MG63 (cell line): ENCODE measurements around the gene TPRG1. TPM values are rescaled to one million over a fixed set of nuclear protein-coding genes. Genes with fewer than 3 reads are reported as not detected.
"Not testable (repeated sequence)": the region's sequence is repeated elsewhere in the genome, so short reads cannot be mapped to it uniquely, and the experiment has no call there.

Source experiments
- DNase-seq: peaks from one replicate; pipeline ENCODE4 v3.0.0-alpha.2; 2020
- H3K27me3 ChIP-seq: fragments of 250-450 bp; sonication (Bioruptor Pico); 2 replicates; pipeline ENCODE4 v1.5.1; 2020; ENCODE audit warnings: mild to moderate bottlenecking, moderate library complexity
- H3K36me3 ChIP-seq: fragments of 250-450 bp; sonication (Bioruptor Pico); 2 replicates; pipeline ENCODE4 v1.5.1; 2020; ENCODE audit warnings: mild to moderate bottlenecking, moderate library complexity
- H3K4me3 ChIP-seq: fragments of 250-450 bp; sonication (Bioruptor Pico); 2 replicates; pipeline ENCODE4 v1.5.1; 2020; ENCODE audit warnings: mild to moderate bottlenecking, moderate library complexity
- H3K9me3 ChIP-seq: fragments of 250-450 bp; sonication (Bioruptor Pico); 2 replicates; pipeline ENCODE4 v1.5.1; 2020; ENCODE audit warnings: mild to moderate bottlenecking, moderate library complexity
- total RNA-seq: library from RNA; depleted of rRNA; stranded (reverse); fragments of >200 nt; shearing (Covaris generic); gene quantifications from 2 replicates; pipeline ENCODE4 v1.2.3, GENCODE V29; 2014; ENCODE audit warnings: low replicate concordance

The TPRG1 gene
- total RNA-seq, 1 experiment from 2014 or later, result 0.16 TPM

- H3K36me3 ChIP-seq, result no peaks in the 10 kb centered on the region
- no peaks in the 10 kb centered on the region for H3K9me3 ChIP-seq
- H3K27me3 ChIP-seq, result no peaks in the 10 kb centered on the region
- DNase-seq, result no peak
- H3K4me3 ChIP-seq, result no peak overlapping the region
Observed at GRCh38 chr3:189309400-189309975, 137.7 kb downstream of the TPRG1 start.

- no peaks in the 10 kb centered on the region for H3K9me3 ChIP-seq
- DNase-seq, result no peak
Observed at GRCh38 chr3:189311521-189311920, 139.8 kb downstream of the TPRG1 start.

GRCh38 chr3:189312866-189313265, 141.1 kb downstream of the TPRG1 start:
- no peaks in the 10 kb centered on the region for H3K9me3 ChIP-seq
- no peak overlapping the region for H3K4me3 ChIP-seq

More at GRCh38 chr3:189311521-189311920, 139.8 kb downstream of the TPRG1 start:
- H3K4me3 ChIP-seq, result no peak overlapping the region
- no peaks in the 10 kb centered on the region for H3K36me3 ChIP-seq
- no peaks in the 10 kb centered on the region for H3K27me3 ChIP-seq

GRCh38 chr3:189316296-189317019, 144.7 kb downstream of the TPRG1 start:
- no peaks in the 10 kb centered on the region for H3K9me3 ChIP-seq
- DNase-seq, result no peak
- no peak overlapping the region for H3K4me3 ChIP-seq
- H3K36me3 ChIP-seq, result no peaks in the 10 kb centered on the region
- H3K27me3 ChIP-seq, result no peaks in the 10 kb centered on the region

More at GRCh38 chr3:189312866-189313265, 141.1 kb downstream of the TPRG1 start:
- Histone ChIP-seq H3K27me3 (no peaks in the 10 kb centered on the region), H3K36me3 (no peaks in the 10 kb centered on the region)
- no peak for DNase-seq

- no peak overlapping the region for H3K4me3 ChIP-seq
- H3K9me3 ChIP-seq, result no peaks in the 10 kb centered on the region
- no peaks in the 10 kb centered on the region for H3K36me3 ChIP-seq
- DNase-seq, result no peak
- H3K27me3 ChIP-seq, result no peaks in the 10 kb centered on the region
Observed at GRCh38 chr3:189317911-189318310, 146.1 kb downstream of the TPRG1 start.

- H3K36me3 ChIP-seq, result no peaks in the 10 kb centered on the region
- H3K27me3 ChIP-seq, result no peaks in the 10 kb centered on the region
- no peaks in the 10 kb centered on the region for H3K9me3 ChIP-seq
- no peak for DNase-seq
- H3K4me3 ChIP-seq, result no peak overlapping the region
Observed at GRCh38 chr3:189320511-189320910, 148.7 kb downstream of the TPRG1 start.

- Histone ChIP-seq H3K4me3 (no peak overlapping the region), H3K27me3 (no peaks in the 10 kb centered on the region), H3K36me3 (no peaks in the 10 kb centered on the region), H3K9me3 (no peaks in the 10 kb centered on the region)
- no peak for DNase-seq
Observed at GRCh38 chr3:189322339-189322738, 150.6 kb downstream of the TPRG1 start.

- peak; percentile 75 for DNase-seq
- no peak overlapping the region for H3K4me3 ChIP-seq
- no peaks in the 10 kb centered on the region for H3K36me3 ChIP-seq
- no peaks in the 10 kb centered on the region for H3K9me3 ChIP-seq
- H3K27me3 ChIP-seq, result no peaks in the 10 kb centered on the region
Observed at GRCh38 chr3:189324538-189325138, 152.9 kb downstream of the TPRG1 start.

GRCh38 chr3:189325454-189325853, 153.7 kb downstream of the TPRG1 start:
- H3K36me3 ChIP-seq, result no peaks in the 10 kb centered on the region
- DNase-seq, result no peak
- H3K9me3 ChIP-seq, result no peaks in the 10 kb centered on the region
- no peak overlapping the region for H3K4me3 ChIP-seq
- H3K27me3 ChIP-seq, result no peaks in the 10 kb centered on the region

- not testable (repeated sequence) for DNase-seq, H3K27me3 ChIP-seq, H3K9me3 ChIP-seq, H3K4me3 ChIP-seq, H3K36me3 ChIP-seq
Observed at GRCh38 chr3:189329630-189330029, 157.9 kb downstream of the TPRG1 start.

- Histone ChIP-seq H3K36me3 (no peaks in the 10 kb centered on the region), H3K27me3 (no peaks in the 10 kb centered on the region), H3K9me3 (no peaks in the 10 kb centered on the region), H3K4me3 (no peak overlapping the region)
- DNase-seq, result no peak
Observed at GRCh38 chr3:189330066-189330465, 158.3 kb downstream of the TPRG1 start.

- Histone ChIP-seq H3K36me3 (no peaks in the 10 kb centered on the region), H3K27me3 (no peaks in the 10 kb centered on the region), H3K4me3 (no peak overlapping the region), H3K9me3 (no peaks in the 10 kb centered on the region)
- no peak for DNase-seq
Observed at GRCh38 chr3:189331002-189331418, 159.2 kb downstream of the TPRG1 start.

- H3K9me3 ChIP-seq, result no peaks in the 10 kb centered on the region
- no peaks in the 10 kb centered on the region for H3K27me3 ChIP-seq
- no peaks in the 10 kb centered on the region for H3K36me3 ChIP-seq
- no peak overlapping the region for H3K4me3 ChIP-seq
- DNase-seq, result no peak
Observed at GRCh38 chr3:189334064-189334920, 162.5 kb downstream of the TPRG1 start.

GRCh38 chr3:189337673-189338091, 165.9 kb downstream of the TPRG1 start:
- Histone ChIP-seq H3K4me3 (no peak overlapping the region), H3K27me3 (no peaks in the 10 kb centered on the region), H3K36me3 (no peaks in the 10 kb centered on the region), H3K9me3 (no peaks in the 10 kb centered on the region)
- DNase-seq, result no peak

GRCh38 chr3:189338366-189338765, 166.6 kb downstream of the TPRG1 start:
- no peak for DNase-seq
- Histone ChIP-seq H3K4me3 (no peak overlapping the region), H3K27me3 (no peaks in the 10 kb centered on the region), H3K36me3 (no peaks in the 10 kb centered on the region), H3K9me3 (no peaks in the 10 kb centered on the region)

GRCh38 chr3:189339996-189340395, 168.2 kb downstream of the TPRG1 start:
- Histone ChIP-seq H3K9me3 (no peaks in the 10 kb centered on the region), H3K36me3 (no peaks in the 10 kb centered on the region), H3K27me3 (no peaks in the 10 kb centered on the region), H3K4me3 (no peak overlapping the region)
- no peak for DNase-seq
